Hepatocyte (in vitro differentiated cells): Measurements from ENCODE around the gene ARHGAP25.

ENCODE experiments used
- EZH2 ChIP-seq: fragments of 200-600 bp; sonication (generic); IDR thresholded peaks from 2 replicates; pipeline ENCODE4 v1.6.1; 2016; ENCODE audit warnings: antibody characterized with exemption, mild to moderate bottlenecking, borderline replicate concordance
- EZH2phosphoT487 ChIP-seq: fragments of 200-600 bp; sonication (generic); IDR thresholded peaks from one replicate; pipeline ENCODE4 v1.6.1; 2018; ENCODE audit warnings: antibody characterized with exemption, mild to moderate bottlenecking, low read depth, moderate library complexity; ENCODE audit not compliant: unreplicated experiment, severe bottlenecking
- TF ChIP-seq, protein P1 (sequence below): fragments of 200-600 bp; sonication (generic); IDR thresholded peaks from 2 replicates; pipeline ENCODE4 v1.5.1; 2016; ENCODE audit warnings: antibody characterized with exemption, mild to moderate bottlenecking; ENCODE audit not compliant: poor library complexity

DNA sequence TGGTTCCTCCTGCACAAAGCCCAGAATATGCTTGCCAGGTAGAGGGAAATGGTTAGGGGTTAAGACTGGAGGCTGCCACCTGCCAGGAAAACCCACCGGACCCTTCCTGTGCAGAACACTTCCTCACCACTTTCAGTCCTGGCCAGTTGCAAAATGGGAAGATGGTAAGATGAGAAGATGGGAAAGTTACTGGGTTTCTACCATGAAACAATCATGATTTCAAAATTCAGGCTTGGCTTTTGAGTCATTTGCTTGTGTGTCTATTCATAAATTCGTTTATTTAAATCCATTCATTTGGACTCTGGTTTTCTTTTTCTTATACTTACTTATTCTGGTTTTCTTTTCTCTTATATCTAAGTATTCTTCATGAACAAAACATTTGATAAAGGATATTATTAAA, 129.4 kb downstream of the ARHGAP25 start:
- TF ChIP-seq, protein P1, sequence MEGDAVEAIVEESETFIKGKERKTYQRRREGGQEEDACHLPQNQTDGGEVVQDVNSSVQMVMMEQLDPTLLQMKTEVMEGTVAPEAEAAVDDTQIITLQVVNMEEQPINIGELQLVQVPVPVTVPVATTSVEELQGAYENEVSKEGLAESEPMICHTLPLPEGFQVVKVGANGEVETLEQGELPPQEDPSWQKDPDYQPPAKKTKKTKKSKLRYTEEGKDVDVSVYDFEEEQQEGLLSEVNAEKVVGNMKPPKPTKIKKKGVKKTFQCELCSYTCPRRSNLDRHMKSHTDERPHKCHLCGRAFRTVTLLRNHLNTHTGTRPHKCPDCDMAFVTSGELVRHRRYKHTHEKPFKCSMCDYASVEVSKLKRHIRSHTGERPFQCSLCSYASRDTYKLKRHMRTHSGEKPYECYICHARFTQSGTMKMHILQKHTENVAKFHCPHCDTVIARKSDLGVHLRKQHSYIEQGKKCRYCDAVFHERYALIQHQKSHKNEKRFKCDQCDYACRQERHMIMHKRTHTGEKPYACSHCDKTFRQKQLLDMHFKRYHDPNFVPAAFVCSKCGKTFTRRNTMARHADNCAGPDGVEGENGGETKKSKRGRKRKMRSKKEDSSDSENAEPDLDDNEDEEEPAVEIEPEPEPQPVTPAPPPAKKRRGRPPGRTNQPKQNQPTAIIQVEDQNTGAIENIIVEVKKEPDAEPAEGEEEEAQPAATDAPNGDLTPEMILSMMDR = no peak
- TF ChIP-seq EZH2 (no peak), EZH2phosphoT487 (no peak)
